GM13976 (cell line): ENCODE results near the gene MTG2.

Experiments
- DNase-seq: peaks from one replicate; pipeline ENCODE4 v3.0.0; 2012; ENCODE audit warnings: low spot score
- in situ Hi-C: fragments of 300-500 bp; cut with MboI; formaldehyde crosslinking; loops from one replicate; pipeline ENCODE4 v1.12.0; 2022; ENCODE audit warnings: low sequenced_read_pairs, mixed read lengths, inconsistent platforms; ENCODE audit not compliant: unreplicated experiment
- TF ChIP-seq, protein P1 (sequence below): IDR thresholded peaks from 2 replicates; pipeline ENCODE4 v1.5.1; 2012; ENCODE audit warnings: borderline replicate concordance, mild to moderate bottlenecking; ENCODE audit not compliant: insufficient read depth; ENCODE audit errors: extremely low read depth, missing control alignments, control extremely low read depth

The MTG2 gene

DNA sequence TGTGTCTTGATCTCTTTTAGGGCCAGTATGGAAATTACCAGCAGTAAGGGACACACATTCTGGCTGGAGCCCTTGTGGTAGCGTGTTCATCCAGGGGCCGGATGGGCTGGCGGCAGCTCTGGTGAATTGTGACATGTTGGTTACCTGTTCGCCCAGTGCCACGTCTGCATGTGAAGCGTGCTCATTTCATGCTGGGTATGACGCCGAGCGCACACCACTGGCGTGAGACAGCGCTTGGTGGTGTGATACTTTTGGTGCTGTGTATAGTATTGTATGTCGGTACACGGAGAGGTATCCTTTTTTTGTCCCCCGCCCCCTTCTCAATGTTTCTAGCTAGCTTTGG lies 3.7 kb upstream of the MTG2 start:
- in situ Hi-C loops, result no loop called here
- DNase-seq, result no peak
- TF ChIP-seq, protein P1, sequence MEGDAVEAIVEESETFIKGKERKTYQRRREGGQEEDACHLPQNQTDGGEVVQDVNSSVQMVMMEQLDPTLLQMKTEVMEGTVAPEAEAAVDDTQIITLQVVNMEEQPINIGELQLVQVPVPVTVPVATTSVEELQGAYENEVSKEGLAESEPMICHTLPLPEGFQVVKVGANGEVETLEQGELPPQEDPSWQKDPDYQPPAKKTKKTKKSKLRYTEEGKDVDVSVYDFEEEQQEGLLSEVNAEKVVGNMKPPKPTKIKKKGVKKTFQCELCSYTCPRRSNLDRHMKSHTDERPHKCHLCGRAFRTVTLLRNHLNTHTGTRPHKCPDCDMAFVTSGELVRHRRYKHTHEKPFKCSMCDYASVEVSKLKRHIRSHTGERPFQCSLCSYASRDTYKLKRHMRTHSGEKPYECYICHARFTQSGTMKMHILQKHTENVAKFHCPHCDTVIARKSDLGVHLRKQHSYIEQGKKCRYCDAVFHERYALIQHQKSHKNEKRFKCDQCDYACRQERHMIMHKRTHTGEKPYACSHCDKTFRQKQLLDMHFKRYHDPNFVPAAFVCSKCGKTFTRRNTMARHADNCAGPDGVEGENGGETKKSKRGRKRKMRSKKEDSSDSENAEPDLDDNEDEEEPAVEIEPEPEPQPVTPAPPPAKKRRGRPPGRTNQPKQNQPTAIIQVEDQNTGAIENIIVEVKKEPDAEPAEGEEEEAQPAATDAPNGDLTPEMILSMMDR, result no peak

DNA sequence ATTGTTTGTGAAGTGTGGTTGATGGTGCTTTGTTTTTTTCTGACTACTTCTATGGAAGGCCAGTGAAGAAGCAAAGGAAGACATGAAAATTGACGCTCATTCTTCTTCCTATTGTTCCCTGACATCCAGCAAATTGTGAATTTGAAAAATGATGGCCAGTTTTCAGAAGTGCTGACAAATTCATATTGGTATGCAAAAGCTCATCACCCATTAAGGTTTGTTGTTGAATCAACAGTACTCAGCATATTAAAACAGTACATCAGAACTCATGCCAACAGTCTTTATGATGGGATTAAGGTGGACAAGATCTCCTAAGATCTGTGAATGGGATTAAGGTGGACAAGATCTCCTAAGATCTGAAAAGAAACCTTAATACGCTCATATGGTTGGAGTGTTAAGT lies 1.0 kb upstream of the MTG2 start:
- TF ChIP-seq, protein P1, result no peak
- in situ Hi-C loops, result no loop called here
- DNase-seq, result no peak

GRCh38 chr20:62183426-62184142 lies 756 bp downstream of the MTG2 start:
- DNase-seq, result no peak
- TF ChIP-seq, protein P1, result no peak
- in situ Hi-C loops, result no loop called here

DNA sequence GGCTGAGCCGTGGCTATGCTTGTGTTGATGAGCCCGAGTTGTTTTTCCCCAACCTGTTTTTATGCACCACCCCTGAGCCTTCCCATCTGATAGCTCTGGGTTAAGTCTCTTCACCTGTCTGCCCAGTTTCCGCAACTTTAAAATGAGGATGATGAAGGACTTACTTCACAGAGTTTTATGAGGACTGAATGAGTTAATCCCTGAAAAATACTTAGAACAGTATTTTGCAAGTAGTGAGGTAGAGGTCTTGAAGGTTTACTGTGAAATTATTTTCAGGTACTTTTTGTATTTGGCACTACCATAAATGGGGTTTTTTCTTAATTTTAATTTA lies 3.2 kb downstream of the MTG2 start:
- TF ChIP-seq, protein P1, result no peak
- in situ Hi-C loops, result no loop called here
- DNase-seq, result no peak

GRCh38 chr20:62186887-62187866 lies 4.3 kb downstream of the MTG2 start:
- in situ Hi-C loops, result no loop called here
- DNase-seq, result no peak
- TF ChIP-seq, protein P1, result no peak

GRCh38 chr20:62190639-62191411 lies 8.0 kb downstream of the MTG2 start:
- in situ Hi-C loops, result no loop called here
- DNase-seq, result no peak
- TF ChIP-seq, protein P1, result no peak
